GM12864 (cell line): ENCODE data around the gene CTSK.

Source experiments
- DNase-seq: peaks from one replicate; pipeline ENCODE4 v3.0.0-alpha.2; 2011; ENCODE audit warnings: low read depth
- H3K4me3 ChIP-seq: 2 replicates; pipeline ENCODE4 v1.5.1; 2011; ENCODE audit warnings: mild to moderate bottlenecking, low read depth, low read length, control low read depth
- TF ChIP-seq, protein P1 (sequence below): IDR thresholded peaks from 2 replicates; pipeline ENCODE4 v1.5.1; 2011; ENCODE audit warnings: low read depth, mild to moderate bottlenecking, moderate library complexity, low read length, control low read depth, inconsistent platforms; ENCODE audit errors: missing control alignments

Gene CTSK

DNA sequence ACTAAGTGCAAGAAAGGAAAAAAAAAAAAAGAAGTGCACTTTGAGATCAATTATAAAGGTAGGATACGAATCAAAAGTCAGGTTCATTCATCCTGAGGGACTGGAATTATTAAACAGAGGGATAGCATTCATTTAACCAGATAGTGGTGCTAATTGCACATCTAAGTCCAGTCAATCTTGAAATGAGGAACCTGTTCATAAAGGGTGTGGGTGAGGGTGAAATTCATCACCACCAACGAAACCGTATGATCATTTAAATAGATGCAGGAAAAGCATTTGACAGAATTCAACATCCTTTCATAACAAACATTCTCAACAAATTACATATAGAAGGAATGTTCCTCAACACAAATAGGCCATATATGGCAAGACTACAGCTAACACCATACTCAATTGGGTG is 48.0 kb downstream of the CTSK start:
- H3K4me3 ChIP-seq: no peak overlapping the region
- TF ChIP-seq, protein P1, sequence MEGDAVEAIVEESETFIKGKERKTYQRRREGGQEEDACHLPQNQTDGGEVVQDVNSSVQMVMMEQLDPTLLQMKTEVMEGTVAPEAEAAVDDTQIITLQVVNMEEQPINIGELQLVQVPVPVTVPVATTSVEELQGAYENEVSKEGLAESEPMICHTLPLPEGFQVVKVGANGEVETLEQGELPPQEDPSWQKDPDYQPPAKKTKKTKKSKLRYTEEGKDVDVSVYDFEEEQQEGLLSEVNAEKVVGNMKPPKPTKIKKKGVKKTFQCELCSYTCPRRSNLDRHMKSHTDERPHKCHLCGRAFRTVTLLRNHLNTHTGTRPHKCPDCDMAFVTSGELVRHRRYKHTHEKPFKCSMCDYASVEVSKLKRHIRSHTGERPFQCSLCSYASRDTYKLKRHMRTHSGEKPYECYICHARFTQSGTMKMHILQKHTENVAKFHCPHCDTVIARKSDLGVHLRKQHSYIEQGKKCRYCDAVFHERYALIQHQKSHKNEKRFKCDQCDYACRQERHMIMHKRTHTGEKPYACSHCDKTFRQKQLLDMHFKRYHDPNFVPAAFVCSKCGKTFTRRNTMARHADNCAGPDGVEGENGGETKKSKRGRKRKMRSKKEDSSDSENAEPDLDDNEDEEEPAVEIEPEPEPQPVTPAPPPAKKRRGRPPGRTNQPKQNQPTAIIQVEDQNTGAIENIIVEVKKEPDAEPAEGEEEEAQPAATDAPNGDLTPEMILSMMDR: no peak
- no peak for DNase-seq

DNA sequence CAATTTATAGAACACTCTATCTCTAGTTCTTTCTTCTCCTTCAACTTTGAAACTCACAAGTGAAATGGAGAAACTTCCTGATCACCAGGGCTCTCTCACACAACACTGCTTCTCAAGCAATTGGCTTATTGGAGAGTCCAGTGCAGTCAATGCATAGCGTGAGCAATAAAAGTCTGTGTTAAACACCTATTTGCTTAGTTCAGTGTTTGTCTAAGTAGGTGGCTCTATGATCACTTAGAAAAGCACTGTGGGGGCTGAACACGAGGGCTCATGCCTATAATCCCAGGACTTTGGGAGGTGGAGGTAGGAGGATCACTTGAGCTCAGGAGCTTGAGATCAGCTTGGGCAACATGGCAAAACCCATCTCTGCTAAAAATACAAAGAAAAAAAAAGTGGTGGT is 54.6 kb downstream of the CTSK start:
- no peak overlapping the region for H3K4me3 ChIP-seq
- TF ChIP-seq, protein P1: no peak
- DNase-seq: no peak

DNA sequence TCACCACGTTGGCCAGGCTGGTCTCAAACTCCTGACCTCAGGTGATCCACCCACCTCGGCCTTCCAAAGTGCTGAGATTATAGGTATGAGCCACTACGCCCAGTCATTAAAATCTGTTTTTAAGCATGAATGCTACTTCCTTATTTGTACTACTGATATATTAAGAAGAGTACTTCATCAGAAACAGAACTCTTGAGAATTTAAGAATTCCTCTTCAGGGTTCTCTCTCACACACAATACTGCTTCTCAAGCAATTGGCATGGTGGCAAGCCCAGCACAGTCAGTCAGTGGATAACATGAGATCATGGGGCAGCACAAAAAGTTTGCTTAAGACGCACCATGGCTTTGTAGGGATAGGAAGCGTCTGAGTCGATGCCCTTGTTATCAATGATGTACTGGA is 56.6 kb downstream of the CTSK start:
- TF ChIP-seq, protein P1: no peak
- no peak overlapping the region for H3K4me3 ChIP-seq
- no peak for DNase-seq

DNA sequence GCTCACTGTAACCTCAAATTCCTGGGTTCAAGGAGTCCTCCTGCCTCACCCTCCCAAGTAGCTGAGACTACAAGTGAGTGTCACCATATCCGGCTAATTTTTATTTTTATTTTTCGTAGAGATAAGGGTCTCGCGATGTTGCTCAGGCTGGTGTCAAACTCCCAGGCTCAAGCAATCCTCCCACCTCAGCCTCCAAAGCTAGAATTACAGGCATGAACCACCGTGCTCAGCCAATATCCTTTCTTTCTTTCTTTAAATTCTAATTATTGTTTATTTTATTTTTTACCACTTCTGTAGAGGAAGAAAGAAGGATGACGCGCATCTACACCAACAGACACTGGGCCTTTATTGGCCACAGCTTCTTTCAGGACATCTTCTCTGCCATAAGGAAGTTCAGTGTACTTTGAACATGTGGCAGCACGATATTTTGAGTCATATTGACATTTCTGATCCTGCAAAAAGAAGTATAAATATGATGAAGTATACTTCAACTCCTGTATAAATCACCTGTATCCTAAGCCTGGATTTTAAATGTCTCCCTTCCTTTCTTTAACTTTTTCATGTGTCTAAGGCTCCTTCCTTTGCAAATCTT is 58.2 kb downstream of the CTSK start:
- no peak for DNase-seq
- TF ChIP-seq, protein P1: no peak
- H3K4me3 ChIP-seq: no peak overlapping the region

DNA sequence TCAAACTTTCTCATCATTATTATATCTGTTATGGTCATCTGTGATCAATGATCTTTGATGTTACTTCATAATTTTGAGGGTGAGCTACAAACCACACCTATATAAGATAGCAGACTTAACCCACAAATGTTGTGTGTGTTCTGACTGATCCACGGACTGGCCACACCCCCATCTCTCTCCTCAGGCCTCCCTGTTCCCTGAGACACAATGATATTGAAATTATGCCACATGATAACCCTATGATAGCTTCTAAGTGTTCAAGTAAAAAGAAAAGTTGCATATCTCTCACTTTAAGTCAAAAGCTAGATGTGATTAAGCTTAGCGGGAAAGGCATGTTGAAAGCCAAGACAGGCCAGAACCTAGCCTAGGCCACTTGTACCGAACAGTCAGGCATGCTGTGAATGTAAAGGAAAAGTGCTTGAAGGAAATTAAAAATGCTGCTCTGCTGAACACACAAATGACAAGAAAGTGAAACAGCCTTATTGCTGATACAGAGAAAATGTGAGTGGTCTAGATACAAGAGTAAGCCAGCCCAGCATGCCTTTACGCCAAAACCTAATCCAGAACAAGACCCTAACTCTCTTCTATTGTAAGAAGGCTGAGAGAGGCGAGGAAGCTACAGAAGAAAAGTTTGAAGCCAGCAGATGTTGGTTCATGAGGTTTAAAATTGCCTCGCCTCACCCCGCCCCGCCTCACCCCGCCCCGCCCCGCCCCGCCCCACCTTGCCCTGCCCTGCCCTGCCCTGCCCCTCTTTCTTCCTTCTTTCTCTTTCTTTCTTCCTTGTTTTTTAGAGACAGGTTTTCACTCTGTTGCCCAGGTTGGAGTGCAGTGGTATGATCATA is 59.0 kb downstream of the CTSK start:
- TF ChIP-seq, protein P1: no peak
- no peak for DNase-seq
- H3K4me3 ChIP-seq: no peak overlapping the region
